NCI-H1930 (cell line): Measurements from ENCODE around the gene HLCS.

Source experiments
- DNase-seq, 2 experiments: peaks; one replicate each; lab custom pipeline; 2025; lab: John Stamatoyannopoulos, UW

HLCS gene

GRCh38 chr21:36745459-36745858, 221.0 kb downstream of the HLCS start:
- no peak for DNase-seq

- DNase-seq, result no peak
Measured at GRCh38 chr21:36744560-36745231, 221.8 kb downstream of the HLCS start.

GRCh38 chr21:36744190-36744559, 222.3 kb downstream of the HLCS start:
- no peak for DNase-seq

- DNase-seq, result no peak
Measured at GRCh38 chr21:36743446-36743845, 223.0 kb downstream of the HLCS start.

- no peak for DNase-seq
Measured at GRCh38 chr21:36743008-36743407, 223.5 kb downstream of the HLCS start.

GRCh38 chr21:36741506-36741905, 225.0 kb downstream of the HLCS start:
- no peak for DNase-seq

GRCh38 chr21:36738489-36739126, 227.9 kb downstream of the HLCS start:
- DNase-seq, result no peak

- DNase-seq, result no peak
Measured at GRCh38 chr21:36735724-36736320, 230.6 kb downstream of the HLCS start.

- no peak for DNase-seq
Measured at GRCh38 chr21:36735201-36735515, 231.3 kb downstream of the HLCS start.

GRCh38 chr21:36734367-36735200, 231.9 kb downstream of the HLCS start:
- DNase-seq, result no peak

- no peak for DNase-seq
Measured at GRCh38 chr21:36733857-36734256, 232.6 kb downstream of the HLCS start.

- no peak for DNase-seq
Measured at GRCh38 chr21:36732761-36733160, 233.7 kb downstream of the HLCS start.

GRCh38 chr21:36732217-36732616, 234.3 kb downstream of the HLCS start:
- no peak for DNase-seq

- DNase-seq, result no peak
Measured at GRCh38 chr21:36730291-36731281, 235.9 kb downstream of the HLCS start.

- no peak for DNase-seq
Measured at GRCh38 chr21:36729310-36729970, 237.0 kb downstream of the HLCS start.

GRCh38 chr21:36728371-36729111, 237.9 kb downstream of the HLCS start:
- no peak for DNase-seq

GRCh38 chr21:36727866-36728265, 238.6 kb downstream of the HLCS start:
- DNase-seq, result no peak

- no peak for DNase-seq
Measured at GRCh38 chr21:36725793-36726386, 240.6 kb downstream of the HLCS start.

GRCh38 chr21:36724660-36725059, 241.8 kb downstream of the HLCS start:
- DNase-seq, result no peak

- DNase-seq, result no peak
Measured at GRCh38 chr21:36723371-36723881, 243.0 kb downstream of the HLCS start.
